ENCODE results near the gene GRM8. TPM values are rescaled to one million over a fixed set of nuclear protein-coding genes. Genes with fewer than 3 reads are reported as not detected.

Gene GRM8
- polyA plus RNA-seq, 2 of the 4 experiments (the other 2 are of a cell fraction): 0.06 TPM; not detected in 1

DNA sequence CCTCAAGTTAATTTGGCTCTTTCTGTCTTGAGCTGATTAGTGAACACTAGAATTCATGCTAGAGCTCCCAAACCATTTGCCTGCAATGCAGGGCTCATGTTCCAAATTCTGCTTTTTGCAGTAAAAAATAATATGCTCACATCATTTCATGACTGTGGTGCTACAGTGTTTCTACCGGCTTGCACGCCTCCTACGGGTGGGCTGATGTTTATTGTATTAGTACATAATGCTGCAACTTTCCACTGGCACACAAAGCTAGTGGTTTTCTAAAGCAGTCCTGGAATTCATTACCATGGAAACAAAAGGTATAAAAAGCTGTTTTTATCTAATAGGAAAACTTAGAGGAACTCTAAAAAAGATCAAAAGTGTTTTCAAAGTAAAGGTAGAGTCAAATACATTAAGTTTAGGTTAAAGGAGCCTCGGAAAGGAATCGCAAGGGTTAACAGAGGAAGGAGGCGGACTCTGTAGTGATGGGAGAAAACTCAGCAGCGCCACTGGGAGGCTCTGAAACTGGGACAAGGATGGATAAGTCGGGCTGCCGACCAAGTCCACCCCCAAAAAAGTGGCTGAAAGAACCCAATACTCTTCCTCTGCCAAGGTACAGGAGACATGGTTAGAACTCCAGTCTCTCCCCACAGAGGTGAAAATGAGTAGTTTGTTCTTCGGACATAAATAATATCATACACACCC lies 25.9 kb downstream of the GRM8 start:
- Histone ChIP-seq H3K4me2 (no peak overlapping the region), H3K4me3 (no peak overlapping the region), H3K27ac (no peak overlapping the region), H3K9me3 (no peaks in the 10 kb centered on the region), H3K4me1 (no peaks in the 10 kb centered on the region)
- ChIA-PET CTCF (interaction anchor here (1.5 kb wide), 1 partner anchor 10 kb away, joined by 3 read pairs; no protein-coding TSS in a partner anchor), POLR2A (no interaction called here)
- no peak for DNase-seq (ENCODE audit: low read depth in 1 of 2, low spot score in 1 of 2)
- no peak for ATAC-seq
- TF ChIP-seq ESRRA (IDR thresholded peaks at IDR 0.05; ENCODE audit: borderline replicate concordance, low read length) (no peak), JUN (IDR thresholded peaks at IDR 0.05) (no peak)
- 25% methylated on average over 10 of the region's 10 CpGs for WGBS (ENCODE audit: missing lambda C conversion rate)
- no peak for FAIRE-seq

DNA sequence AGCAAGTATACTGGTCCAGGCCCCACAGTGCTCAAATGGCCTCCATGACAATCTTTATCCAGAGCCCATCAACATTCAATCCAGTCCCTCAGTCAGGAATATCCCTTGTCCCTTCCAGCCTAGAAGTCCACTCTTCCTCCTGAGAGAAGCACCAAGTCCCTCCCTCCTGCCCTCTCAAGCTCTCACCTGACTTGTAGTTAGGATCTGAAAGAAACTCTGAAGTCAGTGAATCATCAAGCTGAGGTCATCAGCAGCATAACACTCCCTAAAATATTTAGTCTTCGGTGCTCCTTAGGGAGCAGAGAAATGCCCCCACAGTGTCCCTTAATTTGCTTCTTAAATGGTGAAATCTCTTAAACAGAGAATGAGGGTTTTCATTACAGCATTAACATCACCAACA lies 31.0 kb downstream of the GRM8 start:
- CTCF ChIA-PET: no interaction called here
- WGBS (ENCODE audit: missing lambda C conversion rate): 0% methylated on average over 1 of the region's 1 CpG
- POLR2A ChIA-PET: no interaction called here
- no peak for DNase-seq (ENCODE audit: low read depth in 1 of 2, low spot score in 1 of 2)
- no peak for ATAC-seq
- Histone ChIP-seq H3K27ac (no peak overlapping the region), H3K4me3 (no peak overlapping the region), H3K4me2 (no peak overlapping the region), H3K4me1 (no peaks in the 10 kb centered on the region), H3K9me3 (no peaks in the 10 kb centered on the region)
- TF ChIP-seq ZFP36 (IDR thresholded peaks at IDR 0.05; ENCODE audit: borderline replicate concordance, partially characterized antibody) (no peak), MYC (IDR thresholded peaks at IDR 0.05; ENCODE audit: borderline replicate concordance, low read length) (no peak), CHD4 (IDR thresholded peaks at IDR 0.05; ENCODE audit: borderline replicate concordance) (no peak), CBX2 (IDR thresholded peaks at IDR 0.05; ENCODE audit: borderline replicate concordance, low read depth) (no peak)
- TF ChIP-seq, protein P1, sequence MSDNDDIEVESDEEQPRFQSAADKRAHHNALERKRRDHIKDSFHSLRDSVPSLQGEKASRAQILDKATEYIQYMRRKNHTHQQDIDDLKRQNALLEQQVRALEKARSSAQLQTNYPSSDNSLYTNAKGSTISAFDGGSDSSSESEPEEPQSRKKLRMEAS (IDR thresholded peaks at IDR 0.05): no peak
- no peak for FAIRE-seq

DNA sequence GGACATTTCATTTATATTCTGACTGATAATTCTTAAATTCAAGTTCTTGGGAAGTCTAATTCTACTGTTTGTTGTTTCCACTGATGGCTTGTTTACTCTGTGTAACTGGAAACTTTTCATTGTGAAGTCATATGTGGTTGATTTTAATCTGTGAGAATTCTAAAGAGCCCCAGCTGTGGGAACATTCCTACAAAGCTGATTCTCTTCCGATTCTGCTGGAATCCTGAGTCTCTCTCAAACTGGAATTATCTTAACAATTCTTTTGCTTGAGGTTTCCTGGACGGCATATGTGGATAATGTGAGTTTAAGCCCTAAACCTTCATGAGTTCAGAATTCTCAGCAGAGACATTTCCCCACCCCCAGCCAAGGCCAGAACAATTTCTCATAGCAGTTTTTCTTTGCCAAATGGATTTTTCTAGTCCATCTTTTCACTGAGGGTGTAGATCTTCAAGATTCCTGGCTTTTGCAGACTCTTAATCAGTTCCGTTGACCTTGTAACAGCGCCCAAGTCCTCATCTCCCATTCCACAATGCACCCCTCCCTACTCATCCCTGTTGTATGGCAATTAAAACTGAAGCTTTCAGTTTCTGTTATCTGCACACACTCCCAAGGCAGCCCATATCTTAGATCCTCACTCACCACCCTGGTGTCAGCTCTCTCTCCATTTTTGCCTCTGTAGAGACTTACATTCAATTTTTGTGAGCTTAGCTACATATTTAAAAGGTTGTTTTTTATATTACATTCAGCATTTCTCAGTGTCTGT lies 37.6 kb downstream of the GRM8 start:
- no peaks in the 10 kb centered on the region for H3K9me3 ChIP-seq
- DNase-seq (ENCODE audit: low read depth in 1 of 2, low spot score in 1 of 2): no peak
- ATAC-seq: no peak
- no peak for TF ChIP-seq POLR2AphosphoS2 (conservative IDR thresholded peaks at IDR 0.05; ENCODE audit: low read length)
- TF ChIP-seq TFCP2L1 (CRISPR knock-in tag; IDR thresholded peaks at IDR 0.05): no peak
- TF ChIP-seq, protein P2, sequence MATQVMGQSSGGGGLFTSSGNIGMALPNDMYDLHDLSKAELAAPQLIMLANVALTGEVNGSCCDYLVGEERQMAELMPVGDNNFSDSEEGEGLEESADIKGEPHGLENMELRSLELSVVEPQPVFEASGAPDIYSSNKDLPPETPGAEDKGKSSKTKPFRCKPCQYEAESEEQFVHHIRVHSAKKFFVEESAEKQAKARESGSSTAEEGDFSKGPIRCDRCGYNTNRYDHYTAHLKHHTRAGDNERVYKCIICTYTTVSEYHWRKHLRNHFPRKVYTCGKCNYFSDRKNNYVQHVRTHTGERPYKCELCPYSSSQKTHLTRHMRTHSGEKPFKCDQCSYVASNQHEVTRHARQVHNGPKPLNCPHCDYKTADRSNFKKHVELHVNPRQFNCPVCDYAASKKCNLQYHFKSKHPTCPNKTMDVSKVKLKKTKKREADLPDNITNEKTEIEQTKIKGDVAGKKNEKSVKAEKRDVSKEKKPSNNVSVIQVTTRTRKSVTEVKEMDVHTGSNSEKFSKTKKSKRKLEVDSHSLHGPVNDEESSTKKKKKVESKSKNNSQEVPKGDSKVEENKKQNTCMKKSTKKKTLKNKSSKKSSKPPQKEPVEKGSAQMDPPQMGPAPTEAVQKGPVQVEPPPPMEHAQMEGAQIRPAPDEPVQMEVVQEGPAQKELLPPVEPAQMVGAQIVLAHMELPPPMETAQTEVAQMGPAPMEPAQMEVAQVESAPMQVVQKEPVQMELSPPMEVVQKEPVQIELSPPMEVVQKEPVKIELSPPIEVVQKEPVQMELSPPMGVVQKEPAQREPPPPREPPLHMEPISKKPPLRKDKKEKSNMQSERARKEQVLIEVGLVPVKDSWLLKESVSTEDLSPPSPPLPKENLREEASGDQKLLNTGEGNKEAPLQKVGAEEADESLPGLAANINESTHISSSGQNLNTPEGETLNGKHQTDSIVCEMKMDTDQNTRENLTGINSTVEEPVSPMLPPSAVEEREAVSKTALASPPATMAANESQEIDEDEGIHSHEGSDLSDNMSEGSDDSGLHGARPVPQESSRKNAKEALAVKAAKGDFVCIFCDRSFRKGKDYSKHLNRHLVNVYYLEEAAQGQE (IDR thresholded peaks at IDR 0.05): no peak
- TF ChIP-seq RCOR1 (IDR thresholded peaks at IDR 0.05; ENCODE audit: low read depth, low read length): no peak
- TF ChIP-seq, protein P1 (IDR thresholded peaks at IDR 0.05): no peak
- TF ChIP-seq HDAC2 (IDR thresholded peaks at IDR 0.05): no peak
- TF ChIP-seq HOXB13 (CRISPR knock-in tag; IDR thresholded peaks at IDR 0.05; ENCODE audit: low read depth): no peak
- TF ChIP-seq TP53 (CRISPR knock-in tag; IDR thresholded peaks at IDR 0.05): no peak
- TF ChIP-seq, protein P3, sequence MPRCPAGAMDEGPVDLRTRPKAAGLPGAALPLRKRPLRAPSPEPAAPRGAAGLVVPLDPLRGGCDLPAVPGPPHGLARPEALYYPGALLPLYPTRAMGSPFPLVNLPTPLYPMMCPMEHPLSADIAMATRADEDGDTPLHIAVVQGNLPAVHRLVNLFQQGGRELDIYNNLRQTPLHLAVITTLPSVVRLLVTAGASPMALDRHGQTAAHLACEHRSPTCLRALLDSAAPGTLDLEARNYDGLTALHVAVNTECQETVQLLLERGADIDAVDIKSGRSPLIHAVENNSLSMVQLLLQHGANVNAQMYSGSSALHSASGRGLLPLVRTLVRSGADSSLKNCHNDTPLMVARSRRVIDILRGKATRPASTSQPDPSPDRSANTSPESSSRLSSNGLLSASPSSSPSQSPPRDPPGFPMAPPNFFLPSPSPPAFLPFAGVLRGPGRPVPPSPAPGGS (IDR thresholded peaks at IDR 0.05): no peak
- TF ChIP-seq POLR2A (IDR thresholded peaks at IDR 0.05; ENCODE audit: low read length): no peak
- no peak for TF ChIP-seq ZC3H11A (IDR thresholded peaks at IDR 0.05)
- TF ChIP-seq FOSL2 (IDR thresholded peaks at IDR 0.05): no peak
- no peak for TF ChIP-seq FOSL2 (CRISPR knock-in tag; IDR thresholded peaks at IDR 0.05)
- no peak for TF ChIP-seq RAD21 (conservative IDR thresholded peaks at IDR 0.05 in 1 of 2, IDR thresholded peaks at IDR 0.05 in 1 of 2)
- no peak for TF ChIP-seq EP300 (IDR thresholded peaks at IDR 0.05)
- no peak for TF ChIP-seq JUNB (IDR thresholded peaks at IDR 0.05)
- no peak for TF ChIP-seq EHF (CRISPR knock-in tag; IDR thresholded peaks at IDR 0.05)
- WGBS (ENCODE audit: missing lambda C conversion rate): 30% methylated on average over 4 of the region's 4 CpGs
- ChIA-PET POLR2A (no interaction called here), CTCF (no interaction called here)
- no peak overlapping the region for H3K27ac ChIP-seq
- H3K4me1 ChIP-seq: no peaks in the 10 kb centered on the region
- no peak overlapping the region for H3K4me3 ChIP-seq
- no peak overlapping the region for H3K4me2 ChIP-seq
- FAIRE-seq: no peak
